Neutrophil (primary cell): ENCODE data around the gene IGF2.

Source experiments
- H3K27ac ChIP-seq: fragments of 200-600 bp; sonication (generic); 2 replicates; pipeline ENCODE4 v1.5.1; 2016; ENCODE audit warnings: mild to moderate bottlenecking, moderate library complexity
- H3K27me3 ChIP-seq: fragments of 200-600 bp; sonication (generic); 2 replicates; pipeline ENCODE4 v1.6.0; 2016; ENCODE audit warnings: mild to moderate bottlenecking
- H3K36me3 ChIP-seq: fragments of 200-600 bp; sonication (generic); 2 replicates; pipeline ENCODE4 v1.5.1; 2017
- H3K4me1 ChIP-seq, 2 experiments: fragments of 200-600 bp in 1 of 2; sonication (generic) in 1 of 2; 1 replicate in 1 of 2; 2 replicates in 1 of 2; pipeline versions ENCODE4 v1.5.1 to v1.6.1; 2013 to 2016; ENCODE audit warnings: low read depth in 1 of 2, low read length in 1 of 2, mild to moderate bottlenecking in 1 of 2, moderate library complexity in 1 of 2; ENCODE audit not compliant: control insufficient read depth in 1 of 2, insufficient read depth in 1 of 2
- H3K4me3 ChIP-seq, 2 experiments: fragments of 200-600 bp in 1 of 2; sonication (generic) in 1 of 2; 1 replicate in 1 of 2; 2 replicates in 1 of 2; pipeline ENCODE4 v1.5.1; 2013 to 2016; ENCODE audit warnings: low read depth in 1 of 2, low read length in 1 of 2, mild to moderate bottlenecking in 1 of 2, moderate library complexity in 1 of 2
- H3K9me3 ChIP-seq: fragments of 200-600 bp; sonication (generic); 2 replicates; pipeline ENCODE4 v1.5.1; 2016
- CTCF ChIP-seq: fragments of 200-600 bp; sonication (generic); IDR thresholded peaks from 2 replicates; pipeline ENCODE4 v1.5.1; 2016; ENCODE audit warnings: antibody characterized with exemption

The IGF2 gene

GRCh38 chr11:2182692-2183474, 43.7 kb upstream of the IGF2 start:
- Histone ChIP-seq H3K4me1 (no peaks in the 10 kb centered on the region), H3K27ac (no peak overlapping the region), H3K9me3 (no peaks in the 10 kb centered on the region), H3K27me3 (peaks cover 37% of the 10 kb centered on the region), H3K36me3 (no peaks in the 10 kb centered on the region), H3K4me3 (no peak overlapping the region)
- TF ChIP-seq CTCF: no peak

- no peaks in the 10 kb centered on the region for H3K4me1 ChIP-seq
- H3K36me3 ChIP-seq: no peaks in the 10 kb centered on the region
- peaks cover 32% of the 10 kb centered on the region for H3K27me3 ChIP-seq
- TF ChIP-seq CTCF: no peak
- no peak overlapping the region for H3K4me3 ChIP-seq
- H3K27ac ChIP-seq: no peak overlapping the region
- H3K9me3 ChIP-seq: no peaks in the 10 kb centered on the region
Observed at GRCh38 chr11:2182075-2182474, 42.9 kb upstream of the IGF2 start.

- no peak overlapping the region for H3K4me3 ChIP-seq
- H3K27ac ChIP-seq: no peak overlapping the region
- no peak for TF ChIP-seq CTCF
- no peaks in the 10 kb centered on the region for H3K36me3 ChIP-seq
- no peaks in the 10 kb centered on the region for H3K9me3 ChIP-seq
- peaks cover 20% of the 10 kb centered on the region for H3K27me3 ChIP-seq
- no peaks in the 10 kb centered on the region for H3K4me1 ChIP-seq
Observed at GRCh38 chr11:2180789-2181370, 41.7 kb upstream of the IGF2 start.

GRCh38 chr11:2180347-2180746, 41.2 kb upstream of the IGF2 start:
- Histone ChIP-seq H3K27ac (no peak overlapping the region), H3K4me3 (no peak overlapping the region), H3K4me1 (no peaks in the 10 kb centered on the region), H3K27me3 (peaks cover 15% of the 10 kb centered on the region), H3K9me3 (no peaks in the 10 kb centered on the region), H3K36me3 (no peaks in the 10 kb centered on the region)
- no peak for TF ChIP-seq CTCF

- Histone ChIP-seq H3K27me3 (peaks cover 6% of the 10 kb centered on the region), H3K4me1 (no peaks in the 10 kb centered on the region), H3K4me3 (no peak overlapping the region), H3K27ac (no peak overlapping the region), H3K36me3 (no peaks in the 10 kb centered on the region), H3K9me3 (no peaks in the 10 kb centered on the region)
- no peak for TF ChIP-seq CTCF
Observed at GRCh38 chr11:2179516-2179915, 40.3 kb upstream of the IGF2 start.
